GM12878 (cell line): Measurements from ENCODE around the gene NRXN3. TPM values are rescaled to one million over a fixed set of nuclear protein-coding genes. Genes with fewer than 3 reads are reported as not detected.

Experiments
- ATAC-seq: fragments of 200-7000 bp; cut with Tn5 transposase; 3 replicates; pipeline ENCODE4 v1.9.1; 2020; ENCODE audit warnings: mild to moderate bottlenecking, moderate library complexity
- BruUV-seq: library from RNA; stranded (reverse); fragments of 400-500 nt; replicated peaks from 2 replicates; lab custom pipeline; 2021; lab: Mats Ljungman, UMichigan
- CTCF ChIA-PET: fragments of 300-600 bp; sonication (Branson Sonifier 250); formaldehyde crosslinking; extraction: SDS; loops from one replicate; lab custom pipeline; 2021; ENCODE audit warnings: inconsistent platforms; lab: Yijun Ruan, JAX
- POLR2A ChIA-PET: fragments of 350-600 bp; formaldehyde crosslinking; extraction: SDS; loops from one replicate; lab custom pipeline; 2021; ENCODE audit warnings: inconsistent platforms; lab: Charles Lee
- RAD21 ChIA-PET: fragments of 300-600 bp; sonication (Branson Sonifier 250); formaldehyde crosslinking; loops from one replicate; lab custom pipeline; 2023; ENCODE audit warnings: antibody characterized with exemption; ENCODE audit not compliant: unreplicated experiment; lab: Charles Lee
- SMC1A ChIA-PET: fragments of 300-600 bp; sonication (Branson Sonifier 250); formaldehyde crosslinking; loops from one replicate; lab custom pipeline; 2023; ENCODE audit not compliant: unreplicated experiment, uncharacterized antibody; lab: Charles Lee
- DNase-seq: peaks from one replicate; pipeline ENCODE4 v3.0.0-alpha.2; 2011; ENCODE audit warnings: low read depth, low spot score
- FAIRE-seq: peaks from 3 replicates; lab custom pipeline; 2011; peaks lifted over from hg19 to GRCh38; lab: Jason Lieb, UNC
- H2AFZ ChIP-seq: 2 replicates; pipeline ENCODE4 v1.6.0; 2011; ENCODE audit warnings: low read depth, low read length, control low read depth; ENCODE audit not compliant: control insufficient read depth
- H3K27ac ChIP-seq: 2 replicates; pipeline ENCODE4 v1.5.1; 2011; ENCODE audit warnings: control low read depth; ENCODE audit not compliant: control insufficient read depth, insufficient read depth
- H3K27me3 ChIP-seq, 2 experiments: replicated peaks in 1 of 2; 2 replicates each; pipeline versions ENCODE4 v1.6.0 to v1.6.1; 2011; ENCODE audit warnings: low read length in 1 of 2; ENCODE audit not compliant: control insufficient read depth in 2 of 2, insufficient read depth in 2 of 2
- H3K36me3 ChIP-seq, 2 experiments: 2 replicates each; pipeline ENCODE4 v1.5.1; 2011; ENCODE audit warnings: low read length in 1 of 2; ENCODE audit not compliant: control insufficient read depth in 2 of 2, insufficient read depth in 2 of 2
- H3K4me1 ChIP-seq: 2 replicates; pipeline ENCODE4 v1.6.1; 2011; ENCODE audit warnings: mild to moderate bottlenecking, low read length, moderate library complexity, mixed read lengths; ENCODE audit not compliant: control insufficient read depth, insufficient read depth
- H3K4me2 ChIP-seq: 2 replicates; pipeline ENCODE4 v1.6.0; 2011; ENCODE audit warnings: control low read depth; ENCODE audit not compliant: control insufficient read depth, insufficient read depth
- H3K4me3 ChIP-seq: fragments of 200-600 bp; sonication (generic); 2 replicates; pipeline ENCODE4 v1.5.1; 2016
- H3K79me2 ChIP-seq: 2 replicates; pipeline ENCODE4 v1.6.0; 2011; ENCODE audit warnings: low read length; ENCODE audit not compliant: control insufficient read depth, insufficient read depth
- H3K9ac ChIP-seq: 2 replicates; pipeline ENCODE4 v1.8.0; 2011; ENCODE audit warnings: low read length, control low read depth, mixed read lengths; ENCODE audit not compliant: control insufficient read depth, insufficient read depth
- H3K9me3 ChIP-seq: replicated peaks from 3 replicates; pipeline ENCODE4 v1.5.1; 2011; ENCODE audit warnings: mild to moderate bottlenecking, low read length; ENCODE audit not compliant: control insufficient read depth, insufficient read depth
- H4K20me1 ChIP-seq: 2 replicates; pipeline ENCODE4 v1.6.0; 2011; ENCODE audit not compliant: control insufficient read depth, insufficient read depth
- BRCA1 ChIP-seq: IDR thresholded peaks from 2 replicates; pipeline ENCODE4 v1.6.1; 2011; ENCODE audit warnings: low read depth, low read length, improper control_type of control experiment
- CHD1 ChIP-seq: IDR thresholded peaks from 2 replicates; pipeline ENCODE4 v1.6.1; 2012; ENCODE audit warnings: low read depth, low read length, improper control_type of control experiment
- CUX1 ChIP-seq: IDR thresholded peaks from 2 replicates; pipeline ENCODE4 v1.6.1; 2012; ENCODE audit warnings: improper control_type of control experiment, low read depth, low read length; ENCODE audit not compliant: insufficient replicate concordance
- E2F4 ChIP-seq: IDR thresholded peaks from 2 replicates; pipeline ENCODE4 v1.6.1; 2012; ENCODE audit warnings: low read depth, low read length, improper control_type of control experiment
- EED ChIP-seq: sonication (generic); IDR thresholded peaks from 2 replicates; pipeline ENCODE4 v1.6.1; 2016; ENCODE audit warnings: antibody characterized with exemption, low read depth
- FOXM1 ChIP-seq: IDR thresholded peaks from 2 replicates; pipeline ENCODE4 v1.6.1; 2012; ENCODE audit warnings: low read depth, mild to moderate bottlenecking, inconsistent platforms, low read length, moderate library complexity
- GATAD2B ChIP-seq: fragments of 450-650 bp; conservative IDR thresholded peaks from 2 replicates; pipeline ENCODE4 v1.6.1; 2017; ENCODE audit warnings: low read depth, mild to moderate bottlenecking, moderate library complexity
- JUND ChIP-seq: IDR thresholded peaks from 2 replicates; pipeline ENCODE4 v1.6.1; 2012; ENCODE audit warnings: low read depth, mild to moderate bottlenecking, low read length, improper control_type of control experiment, moderate library complexity
- KAT2A ChIP-seq: conservative IDR thresholded peaks from 2 replicates; pipeline ENCODE4 v1.6.1; 2011; ENCODE audit warnings: low read depth, low read length; ENCODE audit not compliant: control insufficient read depth
- NFYA ChIP-seq: IDR thresholded peaks from 2 replicates; pipeline ENCODE4 v1.6.1; 2011; ENCODE audit warnings: low read depth, mild to moderate bottlenecking, low read length, improper control_type of control experiment, borderline replicate concordance
- NR2F1 ChIP-seq: fragments of 450-650 bp; conservative IDR thresholded peaks from 2 replicates; pipeline ENCODE4 v1.6.1; 2017; ENCODE audit warnings: mild to moderate bottlenecking
- RELA ChIP-seq: fragments of 450-650 bp; IDR thresholded peaks from 2 replicates; pipeline ENCODE4 v1.8.0; 2014; ENCODE audit warnings: borderline replicate concordance; ENCODE audit not compliant: partially characterized antibody
- WRNIP1 ChIP-seq: IDR thresholded peaks from 2 replicates; pipeline ENCODE4 v1.6.1; 2011; ENCODE audit warnings: low read depth, low read length, improper control_type of control experiment, borderline replicate concordance
- ZNF24 ChIP-seq: fragments of 450-650 bp; IDR thresholded peaks from 2 replicates; pipeline ENCODE4 v1.6.1; 2017; ENCODE audit warnings: antibody characterized with exemption, mild to moderate bottlenecking
- WGBS: methylation state at CpG from one replicate; pipeline ENCODE4 v1.1.6; 2016; ENCODE audit warnings: low lambda C conversion rate; ENCODE audit not compliant: insufficient replicate concordance, insufficient coverage; ENCODE audit errors: missing lambda C conversion rate; 5-methylcytosine and 5-hydroxymethylcytosine counted together
- in situ Hi-C: fragments of 300-500 bp; cut with MboI; formaldehyde crosslinking; loops from 9 replicates; pipeline ENCODE4 v1.14.3; 2018; ENCODE audit warnings: mixed read lengths
- intact Hi-C: fragments of 100-400 bp; cut with micrococcal nuclease; formaldehyde crosslinking; loops from one replicate; pipeline ENCODE4 v1.14.2; 2022; ENCODE audit not compliant: unreplicated experiment
- polyA plus RNA-seq, 11 experiments: library from polyadenylated mRNA; depleted of rRNA in 4 of 11; unstranded in 6 of 11; stranded (reverse) in 5 of 11; fragments of >200 nt; fragmentation: Nextera tagmentation in 4 of 11; fragmentation: Illumina TruSeq in 1 of 11; extraction: Ambion mirVana in 4 of 11; extraction: Trizol in 1 of 11; gene quantifications; 1 replicate in 1 of 11; 2 replicates in 10 of 11; pipeline versions ENCODE4 v1.2.1 to v1.2.3, GENCODE V29; 2011 to 2016; ENCODE audit warnings: inconsistent platforms in 2 of 11, missing spikeins in 2 of 11, low read depth in 1 of 11
- total RNA-seq, 4 experiments: library from RNA; depleted of rRNA in 3 of 4; stranded (reverse); fragments of >200 nt in 3 of 4; fragmentation: Illumina TruSeq in 1 of 4; extraction: Trizol in 1 of 4; gene quantifications; 2 replicates each; pipeline versions ENCODE4 v1.2.1 to v1.2.3, GENCODE V29; 2013 to 2021

NRXN3 gene
- total and polyA plus RNA-seq, 10 of the 15 experiments (the other 5 are each of a cell fraction or from before 2014, with no cell fraction given) = 0.52 to 3.3 (median 1.4) TPM

- intact Hi-C loops (loop anchor here (5.0 kb wide), 1 partner anchor 850 kb away; no protein-coding TSS in a partner anchor), in situ Hi-C loops (no loop called here)
- no TSS peak for BruUV-seq
- ChIA-PET SMC1A (no interaction called here), CTCF (interaction anchor here (0.6 kb wide), 2 partner anchors 88 to 346 kb away, joined by 3 to 4 read pairs; no protein-coding TSS in a partner anchor), POLR2A (no interaction called here), RAD21 (no interaction called here)
- Histone ChIP-seq H3K4me1 (no peaks in the 10 kb centered on the region), H2AFZ (no peak overlapping the region), H3K79me2 (no peaks in the 10 kb centered on the region), H3K36me3 (no peaks in the 10 kb centered on the region), H3K4me2 (no peak overlapping the region), H3K27me3 (no peaks in the 10 kb centered on the region), H3K9me3 (no peaks in the 10 kb centered on the region), H3K9ac (no peak overlapping the region), H4K20me1 (no peaks in the 10 kb centered on the region), H3K4me3 (no peak overlapping the region), H3K27ac (no peak overlapping the region)
- FAIRE-seq (no peak), DNase-seq (no peak), ATAC-seq (no peak)
- 59% methylated on average over 12 of the region's 12 CpGs for WGBS
- TF ChIP-seq WRNIP1 (no peak), NFYA (no peak), KAT2A (no peak), ZNF24 (no peak), EED (no peak), GATAD2B (no peak), FOXM1 (no peak), JUND (no peak), BRCA1 (no peak), CUX1 (no peak), E2F4 (no peak), RELA (no peak), CHD1 (no peak), NR2F1 (no peak)
These were observed 1691.9 kb downstream of the NRXN3 start for GRCh38 chr14:79862045-79862444.
